ENCODE measurements around the gene RGS3. TPM values are rescaled to one million over a fixed set of nuclear protein-coding genes. Genes with fewer than 3 reads are reported as not detected.

Gene RGS3
- total RNA-seq, 1 donor from 2014 or later, result 15.0 TPM

DNA sequence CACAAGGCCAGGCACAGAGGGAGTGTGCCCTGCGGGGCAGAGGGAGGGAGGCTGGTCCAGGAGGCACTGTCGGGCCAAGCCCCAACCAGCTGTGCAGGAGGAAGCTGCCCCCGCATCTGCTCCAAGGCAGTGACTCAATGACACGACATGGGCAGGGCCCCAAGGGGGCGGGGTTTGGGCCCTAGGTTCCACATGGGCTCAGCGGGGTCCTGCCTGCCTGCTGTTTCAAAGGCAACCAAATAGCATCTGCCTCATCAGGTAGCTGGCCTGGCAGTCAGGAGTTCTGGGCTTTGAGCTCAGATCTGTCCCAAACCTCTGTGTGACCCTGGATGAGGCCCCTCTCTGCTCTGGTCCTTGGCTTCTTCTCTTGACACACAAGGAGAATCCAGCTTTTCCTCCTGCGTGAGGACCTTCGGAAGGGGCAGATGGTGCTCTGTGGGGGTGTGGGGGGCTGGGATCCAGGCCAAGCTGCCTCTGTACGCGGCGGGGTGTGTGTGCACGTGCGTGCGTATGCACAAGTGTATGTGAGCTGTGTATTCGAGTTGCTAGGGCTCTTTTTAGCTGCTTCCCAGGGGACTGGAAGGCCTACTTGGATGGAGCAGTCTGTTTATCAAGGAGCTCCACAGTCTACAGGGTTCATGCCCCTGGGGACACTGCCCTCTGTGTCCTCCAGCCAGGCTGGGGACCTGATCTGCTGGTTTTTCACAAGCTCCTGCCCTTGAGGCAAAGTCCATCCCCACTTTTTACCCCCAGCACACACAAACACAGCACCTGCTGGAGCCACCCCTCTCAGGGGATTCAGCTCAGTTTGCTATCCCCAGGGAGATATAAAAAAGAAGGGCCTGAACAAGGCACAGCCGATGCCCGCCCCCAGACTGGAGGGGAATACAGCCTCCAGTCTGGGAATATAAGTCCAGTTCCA is 138.9 kb downstream of the RGS3 start:
- intact Hi-C loops (cut with micrococcal nuclease), result loop anchor here (1.0 kb wide), 1 partner anchor 17 kb away; no protein-coding TSS in a partner anchor
- ATAC-seq (ENCODE audit: low read depth) (peak; percentile 89), DNase-seq (no peak)
- Mint-ChIP-seq H3K9me3 (no peaks in the 10 kb centered on the region), H3K36me3 (ENCODE audit: low read depth) (peaks cover 10% of the 10 kb centered on the region), H3K27me3 (peaks cover 2% of the 10 kb centered on the region), H3K4me3 (no peak overlapping the region), H3K4me1 (peaks cover 12% of the 10 kb centered on the region), H3K27ac (no peak overlapping the region)
- TF ChIP-seq, protein P1, sequence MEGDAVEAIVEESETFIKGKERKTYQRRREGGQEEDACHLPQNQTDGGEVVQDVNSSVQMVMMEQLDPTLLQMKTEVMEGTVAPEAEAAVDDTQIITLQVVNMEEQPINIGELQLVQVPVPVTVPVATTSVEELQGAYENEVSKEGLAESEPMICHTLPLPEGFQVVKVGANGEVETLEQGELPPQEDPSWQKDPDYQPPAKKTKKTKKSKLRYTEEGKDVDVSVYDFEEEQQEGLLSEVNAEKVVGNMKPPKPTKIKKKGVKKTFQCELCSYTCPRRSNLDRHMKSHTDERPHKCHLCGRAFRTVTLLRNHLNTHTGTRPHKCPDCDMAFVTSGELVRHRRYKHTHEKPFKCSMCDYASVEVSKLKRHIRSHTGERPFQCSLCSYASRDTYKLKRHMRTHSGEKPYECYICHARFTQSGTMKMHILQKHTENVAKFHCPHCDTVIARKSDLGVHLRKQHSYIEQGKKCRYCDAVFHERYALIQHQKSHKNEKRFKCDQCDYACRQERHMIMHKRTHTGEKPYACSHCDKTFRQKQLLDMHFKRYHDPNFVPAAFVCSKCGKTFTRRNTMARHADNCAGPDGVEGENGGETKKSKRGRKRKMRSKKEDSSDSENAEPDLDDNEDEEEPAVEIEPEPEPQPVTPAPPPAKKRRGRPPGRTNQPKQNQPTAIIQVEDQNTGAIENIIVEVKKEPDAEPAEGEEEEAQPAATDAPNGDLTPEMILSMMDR (IDR thresholded peaks at IDR 0.05), result no peak
- CTCF ChIA-PET, result interaction anchor here (1.2 to 3.5 kb wide), 3 partner anchors 11 to 55 kb away, joined by 3 to 19 read pairs (median 7); no protein-coding TSS in a partner anchor
- POLR2A ChIA-PET, result interaction anchor here (1.0 kb wide), 1 partner anchor 23 kb away, joined by 4 read pairs; no protein-coding TSS in a partner anchor

DNA sequence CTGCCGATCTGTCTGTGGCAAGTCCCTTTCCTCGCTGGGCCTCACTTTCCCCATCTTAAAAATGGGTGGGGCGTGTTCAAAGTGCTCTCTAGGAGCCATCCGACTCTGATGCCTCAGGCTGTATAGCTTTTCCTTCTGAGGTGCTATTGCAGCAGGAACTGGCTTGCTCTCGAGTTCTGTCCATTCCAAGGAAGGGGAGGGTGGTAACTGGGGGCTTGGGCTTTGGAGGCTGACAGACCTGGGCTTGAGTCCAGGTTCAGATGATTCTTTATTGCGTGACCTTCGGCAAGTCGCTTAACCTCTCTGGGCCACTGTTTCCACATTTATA is 139.5 kb downstream of the RGS3 start:
- Mint-ChIP-seq H3K27ac (no peak overlapping the region), H3K27me3 (peaks cover 2% of the 10 kb centered on the region), H3K4me3 (no peak overlapping the region), H3K36me3 (ENCODE audit: low read depth) (peaks cover 3% of the 10 kb centered on the region), H3K4me1 (peaks cover 12% of the 10 kb centered on the region), H3K9me3 (no peaks in the 10 kb centered on the region)
- ATAC-seq (ENCODE audit: low read depth), result no peak
- ChIA-PET CTCF (interaction anchor here (1.2 to 3.5 kb wide), 3 partner anchors 11 to 54 kb away, joined by 3 to 19 read pairs (median 7); no protein-coding TSS in a partner anchor), POLR2A (interaction anchor here (1.0 kb wide), 1 partner anchor 24 kb away, joined by 4 read pairs; no protein-coding TSS in a partner anchor)
- intact Hi-C loops (cut with micrococcal nuclease), result no loop called here
- TF ChIP-seq, protein P1 (IDR thresholded peaks at IDR 0.05), result no peak
- no peak for DNase-seq

DNA sequence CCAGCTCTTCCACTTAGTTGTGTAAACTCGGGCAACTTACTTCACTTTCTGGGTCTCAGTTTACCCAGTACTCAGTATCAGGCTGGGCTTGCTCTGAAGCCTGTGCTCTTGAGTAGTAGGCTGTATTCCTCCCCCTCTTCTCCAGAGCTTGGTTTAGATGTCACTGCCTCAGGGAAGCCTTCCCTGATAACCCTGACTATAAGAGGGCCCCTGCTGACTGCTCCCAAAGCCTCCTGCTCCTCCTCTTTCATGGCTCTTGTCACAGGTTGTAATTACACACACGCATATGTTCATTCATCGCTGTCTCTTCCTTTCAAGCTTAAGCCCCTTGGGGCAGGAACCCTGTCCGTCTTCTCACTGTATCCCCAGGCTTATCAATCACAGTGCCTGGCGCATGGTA is 140.2 kb downstream of the RGS3 start:
- Mint-ChIP-seq H3K9me3 (no peaks in the 10 kb centered on the region), H3K4me1 (peaks cover 12% of the 10 kb centered on the region), H3K27me3 (peaks cover 2% of the 10 kb centered on the region), H3K36me3 (ENCODE audit: low read depth) (peaks cover 2% of the 10 kb centered on the region), H3K4me3 (no peak overlapping the region), H3K27ac (no peak overlapping the region)
- no peak for DNase-seq
- POLR2A ChIA-PET, result interaction anchor here (1.0 kb wide), 1 partner anchor 19 kb away, joined by 3 read pairs; no protein-coding TSS in a partner anchor
- CTCF ChIA-PET, result interaction anchor here (1.5 to 3.5 kb wide), 2 partner anchors 12 to 51 kb away, joined by 3 to 19 read pairs; no protein-coding TSS in a partner anchor
- no peak for ATAC-seq (ENCODE audit: low read depth)
- intact Hi-C loops (cut with micrococcal nuclease), result no loop called here
- TF ChIP-seq, protein P1 (IDR thresholded peaks at IDR 0.05), result no peak

DNA sequence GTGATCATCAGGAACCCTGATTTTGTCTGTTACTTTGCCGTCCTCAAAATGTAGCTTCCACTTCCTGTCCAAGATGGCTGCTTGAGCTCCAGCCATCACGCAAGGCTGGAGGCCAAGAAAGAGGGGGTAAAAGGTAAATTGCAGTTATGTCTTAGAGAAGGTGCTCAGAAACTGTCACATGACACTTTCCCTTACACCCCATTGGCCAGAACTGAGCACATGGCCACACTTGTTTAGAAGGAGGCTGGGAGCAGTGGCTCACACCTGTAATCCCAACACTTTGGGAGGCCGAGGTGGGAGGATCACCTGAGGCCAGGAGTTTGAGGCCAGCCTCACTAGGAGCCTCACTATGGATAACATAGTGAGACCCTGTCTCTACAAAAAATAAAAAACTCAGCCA is 140.9 kb downstream of the RGS3 start:
- no peak overlapping the region for H3K4me3 Mint-ChIP-seq
- H3K36me3 Mint-ChIP-seq (ENCODE audit: low read depth), result no peaks in the 10 kb centered on the region
- H3K9me3 Mint-ChIP-seq, result no peaks in the 10 kb centered on the region
- no peak for ATAC-seq (ENCODE audit: low read depth)
- intact Hi-C loops (cut with micrococcal nuclease), result no loop called here
- TF ChIP-seq, protein P1 (IDR thresholded peaks at IDR 0.05), result no peak
- H3K4me1 Mint-ChIP-seq, result peaks cover 12% of the 10 kb centered on the region
- CTCF ChIA-PET, result interaction anchor here (3.5 kb wide), 1 partner anchor 51 kb away, joined by 19 read pairs; no protein-coding TSS in a partner anchor
- DNase-seq, result no peak
- H3K27ac Mint-ChIP-seq, result no peak overlapping the region
- H3K27me3 Mint-ChIP-seq, result peaks cover 2% of the 10 kb centered on the region
- POLR2A ChIA-PET, result interaction anchor here (1.0 kb wide), 1 partner anchor 18 kb away, joined by 3 read pairs; no protein-coding TSS in a partner anchor

DNA sequence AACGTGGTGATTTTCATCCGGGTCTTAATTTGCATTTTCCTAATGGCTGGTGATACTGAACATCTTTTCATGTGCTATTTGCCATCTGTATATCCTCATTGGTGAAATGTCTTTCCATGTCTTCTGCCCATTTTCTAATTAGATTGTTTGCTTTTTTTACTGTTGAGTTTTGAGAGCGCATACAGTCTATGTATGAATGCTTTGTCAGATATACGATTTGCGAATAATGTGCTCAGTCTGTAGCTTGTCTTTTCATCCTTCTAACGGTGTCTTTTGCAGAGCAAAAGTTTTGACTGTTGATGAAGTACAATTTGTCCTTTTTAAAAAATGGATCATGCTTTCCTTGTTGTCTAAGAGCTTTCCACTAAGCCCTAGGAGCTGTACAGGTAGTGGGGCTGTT is 143.0 kb downstream of the RGS3 start:
- Mint-ChIP-seq H3K27ac (no peak overlapping the region), H3K9me3 (no peaks in the 10 kb centered on the region), H3K4me3 (no peak overlapping the region), H3K4me1 (peaks cover 12% of the 10 kb centered on the region), H3K27me3 (no peaks in the 10 kb centered on the region), H3K36me3 (ENCODE audit: low read depth) (no peaks in the 10 kb centered on the region)
- intact Hi-C loops (cut with micrococcal nuclease), result no loop called here
- ChIA-PET CTCF (interaction anchor here (1.2 kb wide), 1 partner anchor 48 kb away, joined by 4 read pairs; no protein-coding TSS in a partner anchor), POLR2A (interaction anchor here (1.0 kb wide), 1 partner anchor 196 kb away, joined by 3 read pairs; the partner anchor contains the start of genes C9orf43 and POLE3)
- ATAC-seq (ENCODE audit: low read depth) (no peak), DNase-seq (no peak)
- TF ChIP-seq, protein P1 (IDR thresholded peaks at IDR 0.05), result no peak

Data from activated B cell treated with CpG ODN at 0.5 μM for 24 hours (primary cell).